Hepatic stellate cell (primary cell): ENCODE results near the gene TCEA2.

Experiments
- DNase-seq: peaks from one replicate; pipeline ENCODE4 v3.0.0; 2011; ENCODE audit warnings: low spot score

The TCEA2 gene

DNA sequence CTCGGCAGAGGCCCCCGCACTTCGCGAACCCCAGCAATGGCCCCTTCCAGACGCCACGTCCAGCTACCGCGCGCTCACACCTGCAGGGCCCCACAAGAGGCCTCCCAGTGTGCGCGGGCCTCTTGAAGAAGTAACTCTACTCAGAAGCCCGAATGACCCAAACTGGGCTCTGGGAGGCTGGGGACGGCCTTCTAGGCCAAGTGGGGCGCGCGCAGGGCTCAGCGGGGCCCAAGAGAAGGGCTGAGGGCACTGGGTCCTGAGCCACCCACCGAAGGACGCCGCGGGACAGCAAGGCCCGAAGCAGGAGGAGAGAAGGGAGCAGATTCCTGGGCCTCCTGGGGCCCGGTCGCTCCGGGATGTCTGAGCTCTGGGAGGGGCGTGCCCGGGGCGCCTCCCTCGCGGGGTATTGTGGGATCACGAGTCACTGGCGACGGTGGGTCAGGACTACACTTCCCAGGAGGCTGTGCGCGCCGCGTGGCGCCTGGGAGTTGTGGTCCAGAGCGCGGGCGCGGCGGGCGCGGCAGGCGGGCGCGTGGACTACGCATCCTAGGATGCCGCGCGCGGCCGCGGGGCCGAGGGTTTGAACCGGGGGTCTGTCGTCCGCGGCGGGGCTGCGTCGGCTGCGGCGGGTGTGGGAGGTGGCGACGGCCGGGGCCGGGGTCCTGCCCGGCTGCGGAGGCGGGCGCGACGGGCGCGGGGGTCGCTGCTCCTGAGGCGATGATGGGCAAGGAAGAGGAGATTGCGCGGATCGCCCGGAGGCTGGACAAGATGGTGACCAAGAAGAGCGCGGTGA, at the start of gene TCEA2:
TSS of gene TCEA2 (plus strand) at position 603 of the 793 bp plus-strand sequence. CDS start at position 718, 115 bp downstream.
- peak; percentile 99 for DNase-seq

- no peak for DNase-seq
These were observed 47.4 kb upstream of the TCEA2 start for GRCh38 chr20:64015635-64016034.

DNA sequence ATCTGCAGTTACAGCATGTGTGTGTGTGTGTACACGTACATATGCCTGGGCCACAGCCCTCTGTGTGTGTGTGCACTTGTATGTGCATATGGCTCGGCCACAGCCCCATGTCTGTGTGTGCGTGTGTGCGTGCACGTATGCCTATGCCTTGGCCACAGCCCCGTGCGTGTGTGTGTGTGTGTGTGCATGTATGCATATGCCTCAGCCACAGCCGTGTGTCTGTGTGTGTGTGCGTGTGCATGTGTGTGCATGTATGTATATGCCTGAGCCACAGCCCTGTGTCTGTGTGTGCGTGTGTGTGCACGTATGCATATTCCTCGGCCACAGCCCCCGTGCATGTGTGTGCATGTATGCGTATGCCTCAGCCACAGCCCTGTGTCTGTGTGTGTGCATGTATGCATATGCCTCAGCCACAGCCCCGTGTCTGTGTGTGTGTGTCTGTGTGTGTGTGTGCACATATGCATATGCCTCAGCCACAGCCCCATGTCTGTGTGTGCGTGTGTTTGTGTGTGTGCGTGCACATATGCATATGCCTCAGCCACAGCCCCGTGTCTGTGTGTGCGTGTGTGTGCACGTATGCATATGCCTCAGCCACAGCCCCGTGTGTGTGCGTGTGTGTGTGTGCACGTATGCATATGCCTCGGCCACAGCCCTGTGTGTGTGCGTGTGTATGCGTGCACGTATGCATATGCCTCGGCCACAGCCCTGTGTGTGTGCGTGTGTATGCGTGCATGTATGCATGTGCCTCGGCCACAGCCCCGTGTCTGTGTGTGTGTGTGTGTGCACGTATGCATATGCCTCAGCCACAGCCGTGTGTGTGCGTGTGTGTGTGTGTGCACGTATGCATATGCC, 41.6 kb upstream of the TCEA2 start:
- no peak for DNase-seq

GRCh38 chr20:64022671-64023360, 40.2 kb upstream of the TCEA2 start:
- no peak for DNase-seq

DNA sequence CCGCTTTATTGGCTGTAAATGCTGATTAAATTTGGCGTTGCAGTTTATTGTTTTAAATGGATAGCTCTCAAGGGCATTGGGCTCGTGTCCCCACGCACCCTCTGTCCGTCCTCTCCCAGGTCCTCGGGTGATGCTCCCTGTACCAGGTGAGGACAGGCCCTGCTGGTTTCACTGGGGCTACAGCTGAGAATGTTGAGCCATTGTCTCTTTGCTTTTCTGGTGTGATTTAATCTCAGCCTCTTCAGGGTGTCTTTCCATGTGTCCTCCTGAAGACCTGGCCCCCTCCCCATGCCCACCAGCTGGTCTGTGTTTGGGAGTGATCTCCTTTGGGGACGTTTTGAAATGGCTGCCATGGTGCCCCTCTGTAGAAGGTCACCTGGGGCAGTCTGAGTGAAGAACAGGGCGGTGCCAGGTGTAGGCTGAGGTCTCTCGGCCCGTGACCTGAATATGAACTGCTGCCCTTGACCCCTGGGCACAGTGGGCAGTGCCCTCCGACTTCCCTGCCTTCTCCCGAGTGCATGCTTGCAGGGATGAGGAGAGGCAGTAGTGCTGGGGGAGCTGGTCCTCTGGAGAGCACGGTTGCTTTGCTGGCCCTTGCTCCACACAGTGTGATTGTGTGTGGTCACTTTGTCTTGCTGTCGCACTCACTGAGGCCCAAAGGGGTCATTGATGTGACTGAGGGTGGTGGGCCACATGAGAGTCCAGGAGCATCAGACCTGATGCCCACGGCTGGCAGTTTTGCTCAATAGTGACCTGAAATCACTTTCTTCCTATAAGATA, 39.4 kb upstream of the TCEA2 start:
- no peak for DNase-seq

GRCh38 chr20:64024141-64024990, 38.6 kb upstream of the TCEA2 start:
- no peak for DNase-seq

DNA sequence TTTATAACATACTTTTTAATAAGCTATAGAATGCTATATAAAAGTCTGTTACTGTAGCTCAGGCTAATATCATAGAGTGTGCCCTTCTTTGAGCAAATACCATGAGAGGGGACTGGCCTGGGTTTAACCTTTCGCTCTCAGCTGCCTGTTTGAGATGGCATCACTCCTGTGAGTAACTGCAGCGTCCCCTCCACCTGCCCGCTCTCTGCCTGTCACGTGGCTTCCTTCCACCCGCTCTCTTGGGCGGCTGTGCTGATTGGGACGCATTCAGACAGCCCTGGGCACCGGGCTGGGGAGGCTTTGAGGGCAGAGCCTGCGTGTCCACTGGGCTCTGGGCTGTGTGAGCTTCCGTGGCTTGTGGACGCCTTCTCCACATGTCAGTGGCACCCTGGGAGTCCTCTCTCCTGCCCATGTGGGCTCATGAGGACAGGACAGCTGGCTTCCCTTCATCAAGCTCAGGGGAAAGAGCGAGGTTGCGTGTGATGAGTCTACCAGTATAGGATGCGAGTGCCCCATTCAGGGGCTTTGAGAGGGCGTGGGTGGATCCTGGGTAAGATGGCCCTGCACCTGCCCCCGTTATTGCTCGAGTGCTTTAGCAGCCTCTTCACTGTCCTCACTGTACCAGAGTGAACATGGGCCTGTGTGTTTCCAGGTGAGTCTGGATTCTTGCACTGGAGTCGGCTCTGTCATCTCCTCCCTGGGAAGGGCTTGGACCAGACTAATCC, 37.7 kb upstream of the TCEA2 start:
- no peak for DNase-seq

DNA sequence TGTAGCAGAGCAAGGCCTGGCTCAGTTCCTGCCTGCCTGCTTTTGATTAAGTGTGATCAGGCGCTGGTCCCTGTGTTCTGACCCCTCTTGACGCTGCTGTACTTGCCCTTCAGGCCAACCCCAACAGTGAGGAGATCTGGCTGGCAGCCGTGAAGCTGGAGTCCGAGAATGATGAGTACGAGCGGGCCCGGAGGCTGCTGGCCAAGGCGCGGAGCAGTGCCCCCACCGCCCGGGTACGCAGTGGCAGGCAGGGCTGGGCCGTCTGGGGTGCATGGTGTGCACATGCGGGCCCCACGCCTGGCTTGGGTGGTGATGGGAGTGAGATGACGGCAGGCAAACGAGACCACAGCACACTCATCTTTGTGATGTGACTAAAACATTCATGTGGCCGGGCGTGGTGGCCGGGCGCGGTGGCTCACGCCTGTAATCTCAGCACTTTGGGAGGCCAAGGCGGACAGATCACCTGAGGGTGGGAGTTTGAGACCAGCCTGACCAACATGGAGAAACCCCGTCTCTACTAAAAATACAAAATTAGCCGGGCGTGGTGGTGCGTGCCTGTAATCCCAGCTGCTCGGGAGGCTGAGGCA, 37.1 kb upstream of the TCEA2 start:
- DNase-seq, result no peak

GRCh38 chr20:64027981-64028685, 34.9 kb upstream of the TCEA2 start:
- no peak for DNase-seq

GRCh38 chr20:64029293-64030117, 33.5 kb upstream of the TCEA2 start:
- no peak for DNase-seq

DNA sequence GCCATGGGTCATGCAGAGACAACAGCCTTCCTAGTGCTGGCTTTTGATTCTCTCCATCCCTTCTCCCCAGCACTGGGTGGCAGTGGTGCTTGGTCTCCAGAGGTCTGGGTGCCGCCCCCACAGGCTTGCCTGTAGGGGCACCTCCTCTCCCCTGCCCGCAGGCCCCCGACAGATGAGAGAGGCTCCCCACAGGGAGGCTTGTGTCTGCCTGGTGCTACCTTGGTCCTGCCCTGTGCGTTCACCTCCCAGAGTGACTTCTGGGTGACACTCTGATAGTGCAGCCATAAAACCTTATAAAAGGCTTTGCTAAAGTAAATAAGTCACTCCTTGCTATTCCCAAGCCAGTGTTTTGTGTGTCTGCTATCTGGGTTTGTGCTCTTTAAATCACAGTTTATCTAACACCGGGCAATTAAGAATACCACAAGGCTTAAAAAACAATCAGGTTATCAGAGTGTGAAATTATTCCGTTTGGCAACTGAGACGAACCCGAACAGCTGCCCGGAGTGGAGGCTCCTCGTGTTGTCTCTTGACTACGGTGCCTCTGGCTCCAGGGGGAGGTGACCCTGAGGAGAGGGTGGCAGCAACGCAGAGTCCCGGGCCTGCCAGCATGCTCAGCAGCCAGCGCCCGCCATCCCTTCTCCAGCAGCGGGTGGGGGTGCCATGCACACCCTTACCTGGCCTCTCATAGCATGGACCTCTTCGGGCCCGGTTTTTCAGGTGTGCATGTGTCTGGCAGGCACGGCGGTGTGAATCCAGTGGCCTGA, 32.4 kb upstream of the TCEA2 start:
- no peak for DNase-seq

DNA sequence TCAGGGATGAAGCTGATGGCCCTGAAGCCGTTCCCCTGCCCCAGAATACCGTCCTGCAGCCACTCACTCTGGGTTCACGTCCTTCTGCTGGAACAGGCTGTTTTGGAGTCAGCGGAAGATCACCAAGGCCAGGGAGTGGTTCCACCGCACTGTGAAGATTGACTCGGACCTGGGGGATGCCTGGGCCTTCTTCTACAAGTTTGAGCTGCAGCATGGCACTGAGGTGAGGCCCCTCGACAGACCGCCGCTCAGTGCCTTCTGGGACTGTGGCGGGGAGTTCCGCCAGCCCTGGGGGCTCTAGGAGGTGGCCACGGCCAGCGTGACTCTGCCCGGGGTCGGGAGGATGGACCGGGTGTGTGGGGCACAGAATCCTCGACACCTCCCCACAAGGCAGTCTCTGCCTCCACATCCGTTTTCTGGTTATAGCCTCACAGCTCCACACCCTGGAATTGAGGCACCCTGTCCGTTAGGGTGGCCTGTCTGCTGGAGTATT, 31.1 kb upstream of the TCEA2 start:
- no peak for DNase-seq

DNA sequence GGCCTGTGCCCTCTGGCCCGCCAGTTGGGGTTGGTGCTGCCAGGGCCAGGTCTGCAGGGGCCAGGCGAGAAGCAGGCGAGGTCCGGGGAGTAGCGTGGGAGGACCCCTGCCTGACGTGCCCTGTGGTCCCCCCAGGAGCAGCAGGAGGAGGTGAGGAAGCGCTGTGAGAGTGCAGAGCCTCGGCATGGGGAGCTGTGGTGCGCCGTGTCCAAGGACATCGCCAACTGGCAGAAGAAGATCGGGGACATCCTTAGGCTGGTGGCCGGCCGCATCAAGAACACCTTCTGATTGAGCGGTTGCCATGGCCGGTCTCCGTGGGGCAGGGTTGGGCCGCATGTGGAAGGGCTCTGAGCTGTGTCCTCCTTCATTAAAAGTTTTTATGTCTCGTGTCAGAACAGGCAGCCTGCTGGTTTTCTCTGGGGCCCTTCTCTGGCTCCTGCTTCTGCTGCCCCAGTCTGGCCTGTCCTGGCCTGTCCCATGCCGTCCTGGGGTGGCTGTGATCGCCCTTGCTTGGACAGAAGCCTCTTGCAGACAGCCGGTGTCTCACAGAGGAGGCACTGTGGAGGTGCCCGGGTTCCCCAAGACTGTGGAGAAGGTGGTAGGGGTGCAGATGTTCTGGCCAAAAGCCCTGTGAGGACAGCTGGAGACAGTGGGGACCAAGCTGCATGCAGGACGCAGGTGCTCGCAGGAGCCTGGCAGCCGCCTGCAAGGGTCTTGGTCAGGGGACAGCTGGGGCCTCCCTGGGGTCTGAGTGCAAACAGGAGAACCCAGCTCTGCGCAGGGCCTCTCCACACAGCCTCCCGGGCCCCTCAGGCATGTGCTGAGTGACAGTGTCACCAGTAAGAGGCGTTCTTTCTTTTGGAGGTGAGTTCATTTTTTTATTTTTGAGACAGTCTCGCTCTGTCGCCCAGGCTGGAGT, 30.0 kb upstream of the TCEA2 start:
- DNase-seq, result no peak

DNA sequence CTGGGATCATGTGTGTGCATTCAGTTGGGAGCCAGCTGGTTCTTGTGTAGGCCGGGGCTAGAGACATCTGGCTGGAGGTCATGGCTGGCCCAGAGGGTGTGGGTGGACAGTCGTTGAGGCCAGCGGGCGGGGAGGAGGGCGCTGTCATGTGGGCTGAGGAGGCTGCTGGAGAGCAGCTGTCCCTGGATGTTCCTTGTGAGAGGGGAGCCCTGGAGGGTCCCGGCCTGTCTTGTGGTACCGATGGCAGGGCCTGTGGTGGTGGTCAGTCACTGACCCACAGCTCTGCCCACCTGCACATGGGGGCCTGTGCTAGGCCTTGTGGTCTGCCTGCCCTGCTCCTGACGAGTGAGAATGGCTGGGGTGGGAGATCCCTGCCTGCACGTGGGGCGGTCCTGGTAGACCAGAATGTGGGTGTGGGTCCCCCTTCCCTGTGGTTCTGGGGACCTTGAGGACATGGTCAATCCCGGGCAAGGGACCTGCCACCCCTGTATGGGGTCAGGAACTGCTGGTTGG, 29.0 kb upstream of the TCEA2 start:
- DNase-seq, result no peak

GRCh38 chr20:64035066-64035932, 27.7 kb upstream of the TCEA2 start:
- no peak for DNase-seq
